Measurements from ENCODE around the gene TBX10. TPM values are rescaled to one million over a fixed set of nuclear protein-coding genes. Genes with fewer than 3 reads are reported as not detected.

Gene TBX10
- total RNA-seq, 1 donor from 2014 or later = not detected

DNA sequence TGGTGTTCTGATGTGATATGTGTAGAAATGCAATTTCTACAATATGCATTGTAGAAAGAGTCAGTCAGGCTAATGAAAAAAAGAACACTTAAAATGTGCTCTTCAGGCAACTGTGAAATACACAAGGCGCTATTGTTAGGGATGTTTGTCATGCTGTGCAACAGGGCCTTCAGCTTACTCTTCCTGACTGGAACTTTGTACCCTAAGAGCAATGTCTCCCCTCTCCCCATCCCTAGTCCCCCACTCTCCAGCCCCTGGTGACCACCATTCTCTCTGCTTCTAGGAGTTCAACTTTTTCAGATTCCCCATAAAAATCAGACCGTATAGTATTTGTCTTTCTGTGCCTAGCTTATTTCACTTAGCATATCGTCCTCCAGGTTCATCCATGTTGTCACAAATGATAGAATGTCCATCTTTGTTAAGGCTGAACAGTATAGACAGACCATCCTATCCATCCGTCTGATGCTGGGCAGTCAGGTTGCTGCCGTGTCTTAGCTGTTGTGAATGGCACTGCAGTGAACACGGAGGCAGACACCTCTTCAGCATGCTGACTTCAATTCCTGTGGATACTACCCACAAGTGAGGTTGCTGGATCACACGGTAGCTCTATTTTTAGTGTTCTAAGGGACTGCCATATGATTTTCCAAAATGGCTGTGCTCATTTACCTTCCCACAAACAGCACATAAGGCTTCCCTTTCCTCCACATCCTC, 22.2 kb downstream of the TBX10 start:
- DNase-seq (ENCODE audit: extremely low read depth, low read depth, low spot score) = no peak

DNA sequence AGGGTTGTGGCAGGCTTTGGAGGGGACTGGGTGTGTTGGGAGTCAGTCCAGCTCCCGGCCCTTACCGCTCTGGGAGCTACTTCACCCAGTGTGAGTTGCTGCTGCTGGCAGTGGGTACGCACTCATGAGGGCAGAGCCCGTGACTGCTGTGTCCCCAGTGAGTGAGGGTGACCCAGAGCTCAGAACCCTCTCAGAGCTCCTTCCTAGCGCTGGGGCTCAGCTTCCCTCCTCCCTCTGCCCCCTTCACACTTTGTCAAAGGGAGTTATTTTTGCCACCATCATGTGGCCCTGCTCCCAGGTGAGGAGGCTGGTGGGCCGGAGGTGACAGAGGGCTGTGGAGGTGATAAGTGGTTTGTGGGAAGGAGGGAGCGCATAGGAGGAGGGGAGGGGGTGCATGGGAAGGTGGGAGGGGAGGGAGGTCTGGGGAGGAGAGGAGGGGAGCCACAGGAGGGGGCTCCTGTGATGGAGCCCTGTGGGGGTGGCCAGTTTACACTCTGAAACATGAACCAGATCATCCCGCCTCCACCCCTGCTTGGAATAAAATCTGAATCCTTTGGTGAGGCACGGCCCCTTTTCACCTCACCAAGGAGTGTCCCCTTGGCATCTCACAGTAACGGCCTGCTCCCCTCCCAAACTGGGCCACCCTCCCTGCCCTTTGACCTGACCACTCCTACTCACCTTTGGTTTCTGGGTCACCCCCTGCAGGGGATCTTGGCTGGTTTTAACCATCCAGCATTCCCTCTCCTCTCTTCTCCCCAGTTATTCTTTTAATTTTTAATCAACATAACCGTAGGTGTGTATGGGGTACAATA, 22.9 kb downstream of the TBX10 start:
- DNase-seq (ENCODE audit: extremely low read depth, low read depth, low spot score) = no peak

DNA sequence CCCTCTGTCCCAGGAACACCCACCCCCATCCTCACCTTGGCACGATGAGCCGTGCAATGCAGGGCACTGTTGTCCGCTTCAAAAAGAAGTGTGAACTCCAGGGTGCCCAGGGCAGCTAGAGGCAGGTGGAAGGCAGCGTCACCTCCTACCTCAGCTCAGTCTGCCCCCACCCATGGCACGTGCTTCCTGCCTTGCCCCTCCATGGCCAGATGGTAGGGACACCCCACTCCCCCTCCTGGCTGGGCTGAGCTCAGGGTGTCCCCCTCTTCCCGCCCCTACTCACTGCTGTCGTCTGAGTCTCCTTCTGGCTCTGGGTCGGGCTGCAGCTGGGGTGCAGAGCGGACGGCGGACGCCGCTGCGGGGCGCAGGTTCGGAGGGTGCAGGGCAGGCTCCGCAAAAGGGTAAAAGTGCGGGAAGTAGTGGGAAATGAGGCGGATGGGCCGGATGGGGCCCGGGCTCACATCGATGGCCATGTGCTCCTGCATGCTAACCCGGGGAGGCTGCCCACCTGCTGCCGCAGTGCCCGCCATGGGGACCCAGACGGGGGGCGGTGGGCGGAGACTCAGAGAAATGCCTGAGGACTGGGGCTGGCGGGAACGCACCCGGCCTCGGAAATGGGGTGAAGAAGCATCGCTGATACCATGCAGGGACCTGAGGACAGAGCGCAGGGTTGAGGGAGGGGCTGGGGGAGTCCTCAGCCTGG, 23.7 kb downstream of the TBX10 start:
- no peak for DNase-seq (ENCODE audit: extremely low read depth, low read depth, low spot score)

DNA sequence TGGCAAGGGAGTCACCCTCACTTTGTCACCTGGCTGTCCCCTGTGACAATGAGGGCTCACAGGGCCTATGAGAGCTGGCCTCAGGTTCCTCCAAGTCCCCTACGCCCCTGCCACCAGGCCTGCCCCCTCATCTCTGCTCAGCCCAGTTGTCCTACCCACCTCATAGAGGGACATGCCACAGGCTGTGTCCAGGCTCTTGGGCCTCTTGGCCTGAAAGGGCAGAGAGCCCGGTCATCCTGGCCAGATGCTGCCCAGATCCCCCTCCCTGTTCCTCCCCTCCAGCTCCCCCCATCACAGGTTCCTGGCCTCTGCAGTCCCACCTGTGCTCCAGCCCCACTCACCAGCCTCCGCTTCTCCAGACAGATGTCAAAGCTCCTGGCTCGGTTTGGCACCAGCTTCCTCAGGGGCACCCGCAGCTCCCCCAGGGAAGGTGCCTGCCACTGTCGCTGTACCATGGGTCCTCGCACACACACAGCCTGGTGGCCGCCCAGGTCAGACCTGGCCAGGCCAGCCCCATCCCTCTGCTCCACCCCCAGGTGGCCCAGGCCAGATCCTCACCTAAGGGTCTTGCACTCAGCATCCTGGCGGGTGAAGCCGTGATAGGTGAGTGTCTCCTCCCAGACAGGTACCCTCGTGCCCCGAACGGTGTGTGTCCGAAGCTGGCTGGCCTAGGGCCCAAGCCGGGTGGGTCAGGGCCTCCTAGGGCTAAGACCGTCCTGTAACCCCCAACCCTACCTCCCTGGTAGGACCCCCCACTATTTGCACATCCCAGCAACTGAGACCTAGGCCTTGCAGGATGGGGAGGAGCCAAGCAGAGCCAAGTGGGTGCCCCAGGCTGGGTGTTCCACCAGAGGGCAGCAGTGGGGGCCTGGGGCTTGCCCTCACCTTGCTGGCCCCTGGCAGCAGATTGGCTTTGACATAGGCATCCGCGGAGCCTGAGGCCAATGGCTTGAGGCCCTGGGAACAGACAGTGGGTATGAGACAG, 24.5 kb downstream of the TBX10 start:
- no peak for DNase-seq (ENCODE audit: extremely low read depth, low read depth, low spot score)

DNA sequence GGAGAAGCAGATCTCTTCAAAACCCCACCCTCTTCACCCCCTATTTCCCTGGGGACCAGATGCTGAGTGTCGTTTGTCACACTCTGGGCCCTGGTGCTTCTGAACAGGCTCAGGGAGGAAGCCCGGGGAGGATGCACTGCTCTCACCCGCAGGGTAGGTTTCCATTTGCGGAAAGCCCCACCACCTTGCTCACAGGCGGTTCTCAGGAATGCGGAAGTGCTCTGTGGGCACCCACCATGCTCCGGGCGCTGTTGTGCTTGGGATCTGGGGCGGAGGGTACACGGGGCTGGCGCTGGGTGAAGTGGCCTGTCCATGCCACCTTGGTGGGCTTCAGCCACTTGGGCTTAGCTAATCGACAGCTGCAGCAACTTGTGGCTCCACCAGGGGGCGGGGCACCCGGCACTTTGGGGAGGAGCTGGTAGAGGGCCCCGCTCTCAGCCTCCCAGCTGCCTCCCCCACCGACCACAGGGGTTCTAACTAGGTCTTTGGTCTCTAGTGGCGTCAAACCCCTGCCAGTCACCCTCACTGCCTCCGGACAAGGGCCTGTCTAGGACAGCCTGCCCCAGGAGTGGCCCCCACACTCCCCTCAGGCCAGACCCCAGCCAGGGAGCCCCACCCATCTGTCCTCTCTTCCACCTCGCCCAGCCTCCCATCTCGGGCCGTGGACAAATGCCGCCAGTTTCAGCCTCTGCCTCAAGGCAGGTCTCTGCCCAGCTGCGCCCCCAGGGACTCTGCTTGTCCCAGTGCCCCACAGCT, 25.4 kb downstream of the TBX10 start:
- no peak for DNase-seq (ENCODE audit: extremely low read depth, low read depth, low spot score)

GRCh38 chr11:67613313-67613959, 26.1 kb downstream of the TBX10 start:
- DNase-seq (ENCODE audit: extremely low read depth, low read depth, low spot score) = no peak

DNA sequence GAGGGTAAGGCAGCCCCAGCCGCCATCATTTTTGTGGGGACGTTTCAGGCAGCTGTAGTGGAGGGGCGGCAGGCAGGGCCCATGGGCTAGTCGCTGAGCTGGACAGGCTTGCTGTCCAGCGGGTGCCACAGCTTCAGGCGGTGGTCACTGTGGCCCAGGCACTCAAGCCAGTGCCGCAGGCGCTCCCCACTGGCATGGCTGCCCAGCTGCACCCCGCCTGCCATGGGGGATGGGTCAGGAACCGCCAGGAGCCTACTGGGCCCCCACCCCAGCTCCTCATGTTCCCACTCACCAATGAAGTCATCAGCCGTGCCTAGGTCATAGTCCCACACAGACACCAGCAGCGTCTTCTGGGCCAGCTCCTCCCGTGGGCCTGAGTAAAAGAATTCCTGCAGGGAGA, 26.8 kb downstream of the TBX10 start:
- DNase-seq (ENCODE audit: extremely low read depth, low read depth, low spot score) = no peak

GRCh38 chr11:67611704-67612587, 27.6 kb downstream of the TBX10 start:
- DNase-seq (ENCODE audit: extremely low read depth, low read depth, low spot score) = no peak

DNA sequence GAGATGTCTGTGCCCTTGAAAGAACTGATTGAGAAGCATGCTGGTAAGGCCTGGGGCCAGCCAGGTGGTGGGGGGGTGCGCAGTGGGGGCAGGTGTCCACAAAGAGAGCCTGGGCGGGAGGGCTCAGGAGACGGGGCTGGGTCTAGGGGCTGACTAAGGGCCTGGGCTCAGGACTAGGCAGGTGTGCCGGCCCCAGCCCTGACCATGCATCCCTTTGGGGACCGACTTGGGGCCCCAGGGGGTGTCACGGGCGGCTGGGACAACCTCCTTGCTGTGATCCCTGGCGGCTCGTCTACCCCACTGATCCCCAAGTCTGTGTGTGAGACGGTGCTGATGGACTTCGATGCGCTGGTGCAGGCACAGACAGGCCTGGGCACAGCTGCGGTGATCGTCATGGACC, 28.4 kb downstream of the TBX10 start:
- DNase-seq (ENCODE audit: extremely low read depth, low read depth, low spot score) = no peak

DNA sequence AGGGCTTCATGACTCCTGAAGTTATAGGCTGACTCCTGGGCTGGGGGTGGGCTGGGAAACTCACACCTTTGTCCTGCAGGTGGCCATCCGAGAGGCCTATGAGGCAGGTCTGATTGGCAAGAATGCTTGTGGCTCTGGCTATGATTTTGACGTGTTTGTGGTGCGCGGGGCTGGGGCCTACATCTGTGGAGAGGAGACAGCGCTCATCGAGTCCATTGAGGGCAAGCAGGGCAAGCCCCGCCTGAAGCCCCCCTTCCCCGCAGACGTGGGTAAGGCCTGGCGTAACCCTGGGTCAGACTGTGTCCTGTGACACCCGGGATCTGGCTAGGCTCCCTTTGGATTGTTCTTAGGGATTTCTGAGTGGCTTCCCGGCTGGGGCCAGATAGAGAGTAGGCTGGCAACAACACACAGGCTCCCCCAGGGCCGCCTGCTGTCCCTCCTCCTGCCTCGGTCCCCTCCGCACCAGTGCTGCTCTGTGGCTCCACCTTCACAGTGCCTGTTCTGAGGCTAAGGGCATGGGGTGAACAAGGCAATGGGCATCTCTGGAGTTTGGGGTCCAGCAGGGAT, 29.2 kb downstream of the TBX10 start:
- DNase-seq (ENCODE audit: extremely low read depth, low read depth, low spot score) = no peak

GRCh38 chr11:67609316-67609715, 30.2 kb downstream of the TBX10 start:
- DNase-seq (ENCODE audit: extremely low read depth, low read depth, low spot score) = no peak

DNA sequence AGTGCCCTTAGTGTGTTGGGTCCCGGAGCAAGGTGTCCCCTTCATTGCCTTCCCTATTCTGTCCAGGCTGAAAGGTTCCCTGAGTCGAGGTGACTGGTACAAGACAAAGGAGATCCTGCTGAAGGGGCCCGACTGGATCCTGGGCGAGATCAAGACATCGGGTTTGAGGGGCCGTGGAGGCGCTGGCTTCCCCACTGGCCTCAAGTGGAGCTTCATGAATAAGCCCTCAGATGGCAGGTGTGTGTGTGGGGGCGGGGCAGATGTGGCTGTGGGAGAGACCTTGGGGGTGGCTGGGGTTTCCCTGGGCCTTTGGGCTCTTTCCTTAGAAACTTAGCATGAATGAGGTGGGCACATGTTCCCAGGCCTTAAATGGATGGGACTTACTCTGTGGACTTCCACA, 31.1 kb downstream of the TBX10 start:
- no peak for DNase-seq (ENCODE audit: extremely low read depth, low read depth, low spot score)

DNA sequence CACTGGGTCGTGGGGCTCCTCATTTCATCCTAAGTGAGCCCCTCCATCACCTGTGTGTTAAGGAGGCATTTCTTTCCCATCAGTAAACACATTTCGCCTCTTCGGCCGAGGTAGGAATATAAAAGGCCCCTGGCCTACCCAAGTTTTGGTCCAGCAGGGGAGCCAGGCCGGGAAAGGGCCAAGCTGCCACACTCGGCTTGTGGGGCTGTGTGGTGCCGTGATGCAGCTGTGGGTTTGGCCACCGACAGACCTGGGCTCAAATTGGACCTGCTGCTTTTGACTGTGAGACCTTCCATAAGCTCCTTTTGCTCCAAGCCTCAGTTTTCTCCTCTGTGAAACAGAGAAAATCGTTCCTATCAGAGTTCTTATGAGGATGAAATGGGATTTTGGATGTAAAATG, 32.1 kb downstream of the TBX10 start:
- no peak for DNase-seq (ENCODE audit: extremely low read depth, low read depth, low spot score)

DNA sequence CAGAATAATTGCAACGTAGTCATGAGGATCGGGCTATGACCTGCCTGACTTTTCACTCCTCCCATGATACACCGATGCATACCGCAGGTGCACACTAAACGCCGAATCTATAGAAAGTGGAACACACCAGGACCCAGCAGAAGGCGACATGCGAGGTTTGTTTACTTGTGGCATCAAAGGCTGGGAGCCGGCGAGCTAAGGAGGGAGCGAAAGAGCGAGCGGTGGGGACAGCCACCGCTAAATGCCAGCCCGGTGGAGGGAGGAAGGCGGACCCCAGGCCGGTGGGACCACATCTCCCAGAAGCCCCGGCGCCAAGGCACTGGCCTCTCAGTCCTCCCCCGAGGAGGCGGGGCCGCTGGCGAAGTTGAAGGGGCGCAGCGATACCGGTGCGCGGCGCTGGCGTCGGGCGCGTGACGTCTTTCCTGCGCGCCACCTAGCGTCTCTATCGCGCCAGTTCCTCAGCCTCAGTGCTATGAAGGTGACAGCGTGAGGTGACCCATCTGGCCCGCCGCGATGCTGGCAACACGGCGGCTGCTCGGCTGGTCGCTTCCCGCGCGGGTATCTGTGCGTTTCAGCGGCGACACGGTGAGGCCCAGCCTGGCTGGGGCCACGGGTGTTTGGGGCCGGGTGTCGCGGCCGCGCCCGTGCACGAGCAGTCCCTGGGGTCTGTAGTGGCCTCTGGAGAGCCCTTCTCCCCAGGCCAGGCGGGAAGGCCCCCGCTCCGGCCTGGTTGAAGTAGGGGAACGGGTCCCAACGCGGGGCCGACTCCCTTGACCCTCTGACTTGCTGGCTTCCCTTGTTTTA, 32.9 kb downstream of the TBX10 start, which contains the start of gene NDUFV1:
NDUFV1 (plus strand) TSS at position 445 of the 804 bp plus-strand sequence; CDS start at position 514, 69 bp downstream.
- DNase-seq (ENCODE audit: extremely low read depth, low read depth, low spot score) = peak; percentile 34

DNA sequence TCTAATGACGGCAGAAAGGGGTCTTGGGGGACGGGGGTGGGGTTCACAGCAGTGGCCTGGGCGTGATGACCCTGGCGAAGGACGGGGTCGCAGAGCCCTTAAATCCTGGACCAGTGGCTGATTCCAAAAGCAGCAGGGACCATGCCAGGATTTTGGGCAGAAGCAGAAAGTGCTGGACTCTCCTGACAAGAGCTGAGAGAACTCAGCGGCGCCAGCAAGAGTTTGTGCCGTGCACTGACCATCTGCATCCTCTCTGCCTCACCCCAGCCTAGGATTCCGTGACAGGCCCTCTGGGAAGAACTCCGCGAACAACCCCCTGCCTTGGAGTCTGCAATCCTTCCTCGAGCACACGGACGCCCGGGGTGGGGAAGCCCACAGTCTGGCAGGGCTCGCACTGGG, 33.5 kb downstream of the TBX10 start:
- no peak for DNase-seq (ENCODE audit: extremely low read depth, low read depth, low spot score)

DNA sequence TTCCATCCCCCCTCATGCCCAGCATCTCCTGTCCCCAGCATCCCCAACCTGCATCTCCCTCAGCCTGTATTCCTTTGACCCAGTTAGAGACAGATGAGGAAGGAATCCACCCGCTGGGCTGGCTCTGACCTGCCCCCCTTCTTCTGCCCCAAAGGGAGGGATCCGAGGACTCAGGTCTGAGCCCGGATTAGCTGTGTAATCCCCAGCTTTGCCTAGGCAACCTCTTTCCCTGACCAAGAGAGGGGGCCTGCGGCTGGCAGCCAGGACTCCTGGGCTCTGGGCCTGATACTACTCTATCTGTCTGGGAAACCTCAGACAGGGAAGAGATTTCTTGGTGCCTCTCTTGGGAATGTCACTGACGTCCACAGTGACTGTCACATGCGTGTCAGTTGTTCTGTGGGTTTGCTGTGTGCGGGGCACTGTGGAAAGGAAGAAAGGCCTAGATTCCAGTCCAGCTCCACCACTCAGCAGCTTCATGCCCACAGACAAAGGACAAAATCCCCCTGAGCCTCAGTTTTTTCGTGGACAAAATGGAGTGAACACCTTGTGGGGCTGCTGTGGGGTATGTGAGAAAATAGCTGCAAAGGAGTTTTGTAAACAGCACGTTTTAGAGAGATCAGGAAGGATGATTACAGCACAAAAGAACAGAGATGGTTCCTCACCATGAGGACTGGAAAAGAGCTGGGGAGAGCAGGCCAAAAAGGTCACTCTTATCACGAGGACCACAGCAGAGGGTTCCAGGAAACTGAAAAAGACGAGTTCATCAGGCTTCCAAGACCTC, 34.1 kb downstream of the TBX10 start:
- no peak for DNase-seq (ENCODE audit: extremely low read depth, low read depth, low spot score)

All from glomerular endothelial cell (primary cell).